CD4-positive, alpha-beta T cell treated with Interleukin-15 for 1 hour (primary cell): Measurements from ENCODE around the gene EIF3A.
"Not testable (repeated sequence)": the region's sequence is repeated elsewhere in the genome, so short reads cannot be mapped to it uniquely, and the experiment has no call there.

Source experiments
- DNase-seq: peaks from one replicate; pipeline ENCODE4 v3.0.0-alpha.2; 2020

Gene EIF3A

GRCh38 chr10:119049777-119050176 lies 30.8 kb downstream of the EIF3A start:
- DNase-seq, result no peak

DNA sequence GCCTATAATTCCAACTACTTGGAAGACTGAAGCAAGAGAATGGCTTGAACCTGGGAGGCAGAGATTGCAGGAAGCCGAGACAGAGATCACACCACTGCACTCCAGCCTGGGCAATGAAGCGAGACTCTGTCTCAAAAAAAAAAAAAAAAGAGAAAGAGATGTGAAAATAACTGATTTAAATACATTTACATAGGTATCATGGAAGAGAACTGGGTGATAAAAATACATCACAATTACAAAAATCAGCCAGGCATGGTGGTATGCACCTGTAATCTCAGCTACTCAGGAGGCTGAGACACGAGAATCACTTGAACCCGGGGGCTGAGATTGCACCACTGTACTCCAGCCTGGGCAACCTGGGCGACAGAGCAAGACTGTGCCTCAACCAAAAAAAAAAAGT lies 31.3 kb downstream of the EIF3A start:
- no peak for DNase-seq

GRCh38 chr10:119045561-119045960 lies 35.1 kb downstream of the EIF3A start:
- no peak for DNase-seq

GRCh38 chr10:119042169-119042568 lies 38.4 kb downstream of the EIF3A start:
- no peak for DNase-seq

GRCh38 chr10:119041326-119041725 lies 39.3 kb downstream of the EIF3A start:
- DNase-seq, result no peak

DNA sequence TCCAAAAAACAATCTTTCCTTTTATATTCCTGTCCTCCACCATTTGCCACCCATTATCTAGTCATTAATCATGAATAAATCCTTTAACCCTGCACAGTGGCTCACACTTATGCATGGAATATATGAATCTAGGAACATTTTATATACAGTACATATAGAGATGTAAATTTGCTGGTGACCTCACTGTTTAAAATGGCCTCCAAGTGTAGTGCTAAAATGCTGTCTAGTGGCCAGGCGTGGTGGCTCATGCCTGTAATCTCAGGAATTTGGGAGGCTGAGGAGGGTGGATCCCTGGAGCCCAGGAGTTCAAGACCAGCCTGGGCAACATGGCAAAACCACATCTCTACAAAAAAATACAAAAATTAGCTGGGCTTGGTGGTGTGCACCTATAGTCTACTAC lies 41.5 kb downstream of the EIF3A start:
- no peak for DNase-seq

- DNase-seq, result no peak
These were observed 49.0 kb downstream of the EIF3A start for GRCh38 chr10:119031496-119032059.

- DNase-seq, result peak; percentile 38
These were observed 50.0 kb downstream of the EIF3A start for GRCh38 chr10:119030421-119031250.

GRCh38 chr10:119029613-119030420 lies 50.8 kb downstream of the EIF3A start, which contains the start of gene NANOS1:
NANOS1 (plus strand) TSS chr10:119029714; CDS start chr10:119029802, 88 bp downstream.
- no peak for DNase-seq

DNA sequence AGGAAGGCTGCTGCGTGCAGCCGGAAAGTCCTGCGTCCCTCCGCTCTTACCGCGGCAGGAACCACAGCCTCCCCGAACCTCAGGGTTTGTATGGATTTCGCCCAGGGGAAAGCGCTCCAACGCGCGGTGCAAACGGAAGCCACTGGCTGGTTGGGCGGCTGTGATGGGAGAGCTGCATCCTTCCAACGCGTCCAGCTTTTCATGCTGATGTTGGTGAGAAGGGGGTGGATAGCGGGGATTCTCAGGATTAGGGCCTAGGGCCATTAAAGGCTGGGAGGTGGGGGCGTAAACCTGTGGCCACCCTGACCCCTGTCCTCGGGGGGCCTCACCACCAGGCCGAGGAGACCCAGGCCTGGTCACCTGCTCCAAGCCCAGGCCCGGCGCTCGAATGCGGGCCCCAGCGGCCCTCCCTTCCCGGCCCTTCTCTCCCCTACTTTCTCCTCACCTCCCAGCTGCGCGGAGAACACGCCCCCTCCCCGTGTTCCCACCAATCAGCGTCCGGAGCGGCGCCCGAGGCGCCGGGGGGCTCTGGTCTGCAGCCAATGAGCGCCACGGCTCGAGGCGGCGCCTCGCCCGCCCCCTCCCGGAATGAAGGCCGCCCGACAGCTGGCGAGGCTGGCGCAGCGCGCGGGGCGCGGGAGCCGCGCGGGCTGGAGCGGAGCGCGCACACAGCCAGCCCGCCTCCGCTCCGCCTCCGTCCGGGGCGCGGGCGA lies 51.6 kb downstream of the EIF3A start:
- DNase-seq, result peak; percentile 85

DNA sequence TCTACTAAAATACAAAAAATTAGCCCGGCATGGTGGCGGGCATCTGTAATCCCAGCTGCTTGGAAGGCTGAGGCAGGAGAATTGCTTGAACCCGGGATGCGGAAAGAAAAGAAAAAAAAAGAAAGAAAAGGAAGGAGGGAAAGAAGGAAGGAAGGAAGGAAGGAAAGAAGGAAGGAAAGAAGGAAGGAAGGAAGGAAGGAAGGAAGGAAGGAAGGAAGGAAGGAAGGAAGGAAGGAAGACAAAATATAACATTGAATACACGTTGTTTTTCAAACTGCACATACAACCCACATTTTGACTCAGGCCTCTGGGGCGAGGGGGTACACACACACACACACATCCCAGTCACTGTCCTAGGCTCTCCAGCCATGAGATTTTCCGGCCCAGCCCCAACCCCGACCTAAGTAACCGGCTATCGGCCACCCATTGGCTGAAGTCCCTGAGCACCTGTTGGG lies 52.1 kb downstream of the EIF3A start:
- DNase-seq, result not testable (repeated sequence)

GRCh38 chr10:119026301-119027110 lies 54.1 kb downstream of the EIF3A start:
- no peak for DNase-seq

DNA sequence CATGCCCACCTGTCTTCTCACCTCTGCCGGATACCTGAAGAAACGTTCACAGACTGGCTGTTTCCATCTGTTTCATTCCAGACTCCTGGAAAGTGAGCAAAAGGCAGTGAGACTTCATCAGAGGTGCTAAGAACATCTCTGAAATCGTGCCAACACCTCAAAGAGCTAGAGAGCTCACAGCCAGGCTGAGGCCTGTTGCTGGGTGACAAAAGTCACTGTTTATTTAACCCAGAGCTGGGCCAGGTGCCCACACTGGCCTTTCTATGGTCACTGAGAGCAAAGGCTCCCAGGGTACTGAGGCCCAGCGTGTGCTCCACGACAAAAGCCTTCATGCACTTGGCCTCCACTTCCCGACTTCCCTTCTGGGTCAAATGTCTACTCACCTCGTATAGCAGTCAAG lies 54.8 kb downstream of the EIF3A start:
- no peak for DNase-seq

DNA sequence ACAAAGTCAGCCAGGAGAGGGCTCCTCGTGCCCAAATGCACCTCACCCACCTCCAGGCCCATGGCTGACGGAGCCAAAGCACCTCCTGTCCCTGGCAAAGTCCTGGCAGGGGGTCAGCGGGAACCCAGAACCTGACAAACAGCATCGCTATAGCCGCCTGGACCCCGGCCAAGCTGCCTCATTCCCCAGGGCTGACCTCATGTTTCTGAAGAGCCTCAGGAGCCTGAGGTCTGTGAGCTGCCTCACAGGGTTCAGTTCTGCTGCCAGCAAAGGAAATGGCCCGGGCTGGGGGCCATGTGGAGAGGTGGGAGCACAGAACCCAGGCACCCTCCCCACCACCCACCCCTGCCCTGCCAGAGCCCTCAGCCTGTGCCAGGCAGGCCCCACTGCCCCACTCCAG lies 55.3 kb downstream of the EIF3A start:
- no peak for DNase-seq

DNA sequence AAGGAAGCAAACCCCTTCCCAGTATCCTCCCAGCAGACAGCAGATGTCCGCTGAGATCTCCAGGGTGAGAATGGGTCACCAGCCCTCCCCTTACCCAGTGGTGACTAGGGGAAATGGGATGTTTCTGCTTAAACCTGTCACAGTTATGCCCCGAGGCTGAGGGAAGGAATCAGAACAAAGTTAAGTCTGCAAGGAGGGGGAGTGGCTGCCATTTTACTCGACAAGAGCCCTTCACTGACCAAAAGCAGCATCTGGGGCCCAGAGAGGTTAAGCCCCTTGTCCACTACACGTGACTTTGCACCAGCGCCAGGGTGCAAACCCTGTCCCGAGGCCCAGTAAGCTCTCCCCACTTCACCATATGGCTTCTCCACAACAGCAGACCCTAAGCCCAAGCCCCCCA lies 55.7 kb downstream of the EIF3A start:
- DNase-seq, result no peak

DNA sequence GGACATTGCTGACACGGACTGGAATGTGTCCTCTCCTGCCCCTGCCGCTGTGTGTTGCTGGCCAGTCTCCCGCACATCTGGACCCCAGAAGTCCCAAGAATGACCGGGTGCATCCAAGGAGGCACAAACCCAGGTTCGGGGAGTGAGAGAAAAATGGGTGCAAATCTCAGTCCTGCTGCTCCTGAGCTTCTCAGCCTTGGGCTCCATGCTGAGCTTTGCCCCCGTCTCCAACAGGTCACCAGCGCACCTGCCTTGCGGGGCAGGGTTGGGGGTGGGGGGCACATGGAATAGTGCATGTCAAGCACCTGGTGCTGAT lies 57.1 kb downstream of the EIF3A start:
- DNase-seq, result no peak

- DNase-seq, result no peak
These were observed 57.6 kb downstream of the EIF3A start for GRCh38 chr10:119022846-119023552.

DNA sequence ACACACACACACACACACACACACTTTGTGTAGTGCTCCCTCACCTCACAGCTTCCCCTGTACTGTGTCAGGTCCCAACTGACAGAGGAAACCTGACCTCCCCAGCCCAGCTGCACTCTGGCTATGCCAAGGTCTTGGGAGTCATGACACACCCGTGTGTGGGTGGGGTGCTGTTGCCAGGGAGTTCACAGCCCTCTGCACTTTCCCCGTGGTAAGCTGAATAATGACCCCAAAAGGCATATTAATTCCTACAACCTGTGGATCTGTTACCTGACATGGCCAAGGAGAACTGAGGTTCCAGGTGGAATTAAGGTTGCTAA lies 60.0 kb downstream of the EIF3A start:
- DNase-seq, result no peak

DNA sequence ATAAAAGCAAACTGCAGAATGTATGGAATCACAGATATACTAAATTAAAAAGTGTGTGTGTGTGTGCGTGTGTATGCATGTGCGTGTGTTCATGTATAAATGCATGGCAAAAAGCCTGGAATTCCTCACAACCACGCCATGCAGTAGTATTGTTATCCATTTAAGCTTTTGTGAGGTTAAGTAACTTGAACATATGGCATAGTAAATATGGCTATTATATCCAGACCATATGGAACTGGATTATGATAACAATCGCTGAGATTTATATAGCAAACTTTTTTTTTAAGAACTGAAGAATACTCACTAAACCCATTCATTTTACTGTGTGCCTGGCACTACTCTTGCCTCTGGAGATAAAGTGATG lies 73.4 kb downstream of the EIF3A start:
- no peak for DNase-seq

GRCh38 chr10:119006451-119007210 lies 74.0 kb downstream of the EIF3A start:
- no peak for DNase-seq
